Trophoblast cell (in vitro differentiated cells and primary cell): ENCODE data around the gene KRTAP1-1.
"Not testable (repeated sequence)": the region's sequence is repeated elsewhere in the genome, so short reads cannot be mapped to it uniquely, and the experiment has no call there.

Experiments used
- DNase-seq, 2 donors: peaks; one replicate each; pipeline ENCODE4 v3.0.0-alpha.2; 2016
- H2AFZ ChIP-seq: 2 replicates; pipeline ENCODE4 v1.6.1; 2013; ENCODE audit warnings: low read length, moderate library complexity, mild to moderate bottlenecking; ENCODE audit not compliant: insufficient read depth, poor library complexity
- H2AK5ac ChIP-seq: 2 replicates; pipeline ENCODE4 v1.6.1; 2013; ENCODE audit warnings: mild to moderate bottlenecking, low read length
- H2BK120ac ChIP-seq: 2 replicates; pipeline ENCODE4 v1.6.1; 2013; ENCODE audit warnings: low read length, mild to moderate bottlenecking, moderate library complexity; ENCODE audit not compliant: insufficient read depth, poor library complexity
- H2BK12ac ChIP-seq: 2 replicates; pipeline ENCODE4 v1.6.1; 2013; ENCODE audit warnings: mild to moderate bottlenecking, low read length, moderate library complexity
- H2BK5ac ChIP-seq: 2 replicates; pipeline ENCODE4 v1.6.1; 2013; ENCODE audit warnings: low read length, low read depth, moderate library complexity, mild to moderate bottlenecking; ENCODE audit not compliant: poor library complexity
- H3K14ac ChIP-seq: 2 replicates; pipeline ENCODE4 v1.6.1; 2013; ENCODE audit warnings: mild to moderate bottlenecking, low read length
- H3K18ac ChIP-seq: 2 replicates; pipeline ENCODE4 v1.6.1; 2013; ENCODE audit warnings: mild to moderate bottlenecking, low read length
- H3K23ac ChIP-seq: 2 replicates; pipeline ENCODE4 v1.6.1; 2013; ENCODE audit warnings: low read length
- H3K27ac ChIP-seq: 2 replicates; pipeline ENCODE4 v1.5.1; 2013; ENCODE audit warnings: low read depth, mild to moderate bottlenecking, inconsistent platforms, low read length, moderate library complexity
- H3K27me3 ChIP-seq: 2 replicates; pipeline ENCODE4 v1.6.1; 2013; ENCODE audit warnings: inconsistent platforms, mild to moderate bottlenecking, low read length, moderate library complexity; ENCODE audit not compliant: insufficient read depth
- H3K36me3 ChIP-seq, 2 experiments: 1 replicate in 1 of 2; 2 replicates in 1 of 2; pipeline ENCODE4 v1.6.1; 2013; ENCODE audit warnings: low read length in 2 of 2, mild to moderate bottlenecking in 2 of 2, moderate library complexity in 1 of 2; ENCODE audit not compliant: insufficient read depth in 2 of 2, control insufficient read depth in 1 of 2
- H3K4ac ChIP-seq: 2 replicates; pipeline ENCODE4 v1.6.1; 2013; ENCODE audit warnings: low read depth, mild to moderate bottlenecking, low read length, moderate library complexity
- H3K4me1 ChIP-seq, 2 experiments: 1 replicate in 1 of 2; 2 replicates in 1 of 2; pipeline ENCODE4 v1.6.1; 2013; ENCODE audit warnings: low read length in 2 of 2, mild to moderate bottlenecking in 2 of 2, moderate library complexity in 1 of 2; ENCODE audit not compliant: insufficient read depth in 2 of 2, control insufficient read depth in 1 of 2
- H3K4me2 ChIP-seq: 2 replicates; pipeline ENCODE4 v1.6.1; 2013; ENCODE audit warnings: inconsistent platforms, mild to moderate bottlenecking, low read length, moderate library complexity
- H3K4me3 ChIP-seq: 2 replicates; pipeline ENCODE4 v1.5.1; 2013; ENCODE audit warnings: mild to moderate bottlenecking, low read depth, low read length, inconsistent platforms
- H3K79me1 ChIP-seq: one replicate; pipeline ENCODE4 v1.6.1; 2013; ENCODE audit warnings: low read length
- H3K79me2 ChIP-seq: 2 replicates; pipeline ENCODE4 v1.6.1; 2013; ENCODE audit warnings: low read length, mild to moderate bottlenecking; ENCODE audit not compliant: control insufficient read depth, insufficient read depth, poor library complexity
- H3K9ac ChIP-seq: 2 replicates; pipeline ENCODE4 v1.6.1; 2013; ENCODE audit warnings: mild to moderate bottlenecking, low read length
- H3K9me3 ChIP-seq: 2 replicates; pipeline ENCODE4 v1.6.1; 2013; ENCODE audit warnings: low read depth, mild to moderate bottlenecking, control low read depth, inconsistent platforms, low read length; ENCODE audit not compliant: insufficient read depth
- H4K12ac ChIP-seq: 2 replicates; pipeline ENCODE4 v1.6.1; 2013; ENCODE audit warnings: low read depth, mild to moderate bottlenecking, low read length, moderate library complexity
- H4K8ac ChIP-seq: 2 replicates; pipeline ENCODE4 v1.6.1; 2013; ENCODE audit warnings: low read depth, mild to moderate bottlenecking, low read length, moderate library complexity
- H4K91ac ChIP-seq: one replicate; pipeline ENCODE4 v1.6.1; 2013; ENCODE audit warnings: low read depth, mild to moderate bottlenecking, low read length, moderate library complexity
- WGBS: extraction: QIAGEN DNeasy Blood & Tissue Kit; methylation state at CpG from one replicate; pipeline ENCODE4 v1.1.7; 2013; ENCODE audit warnings: missing lambda C conversion rate; ENCODE audit not compliant: insufficient read length, insufficient coverage; ENCODE audit errors: extremely low coverage; 5-methylcytosine and 5-hydroxymethylcytosine counted together

KRTAP1-1 gene

GRCh38 chr17:41048441-41048840 is 7.2 kb upstream of the KRTAP1-1 start:
- Histone ChIP-seq H3K4me1 (peaks cover 5 to 6% of the 10 kb centered on the region in 2 experiments), H3K4me3 (no peak overlapping the region), H3K18ac (no peak overlapping the region), H2BK5ac (peak overlapping the region; percentile 84), H3K23ac (no peak overlapping the region), H3K27me3 (no peaks in the 10 kb centered on the region), H4K8ac (no peak overlapping the region), H2AK5ac (no peak overlapping the region), H3K9me3 (no peaks in the 10 kb centered on the region), H3K9ac (no peak overlapping the region), H3K27ac (peak overlapping the region; percentile 81), H4K12ac (no peak overlapping the region), H3K36me3 (no peaks in the 10 kb centered on the region), H2BK12ac (no peak overlapping the region), H3K79me2 (no peaks in the 10 kb centered on the region), H3K14ac (peak overlapping the region; percentile 48), H3K4me2 (peak overlapping the region; percentile 27), H3K79me1 (peaks cover 5% of the 10 kb centered on the region), H2BK120ac (no peak overlapping the region), H3K4ac (no peak overlapping the region), H2AFZ (no peak overlapping the region), H4K91ac (peak overlapping the region; percentile 72)
- no CpG with 5 or more reads among the region's 7 CpGs for WGBS
- peak; percentile 84 to 97 for DNase-seq

GRCh38 chr17:41046735-41047465 is 5.7 kb upstream of the KRTAP1-1 start, which contains the start of gene KRTAP2-1:
KRTAP2-1 (minus strand) TSS chr17:41047316; CDS start chr17:41047267, 49 bp downstream.
- H3K79me1 ChIP-seq, H3K4me3 ChIP-seq, H3K23ac ChIP-seq, H3K27me3 ChIP-seq, H3K79me2 ChIP-seq, H3K36me3 ChIP-seq, DNase-seq, H2AFZ ChIP-seq, H3K4me1 ChIP-seq, H3K9me3 ChIP-seq, H3K4me2 ChIP-seq, H3K9ac ChIP-seq, H4K12ac ChIP-seq: not testable (repeated sequence)
- Histone ChIP-seq H2BK12ac (peak within 1 kb of the TSS; percentile 88), H3K18ac (peak within 1 kb of the TSS; percentile 57), H2AK5ac (peak within 1 kb of the TSS; percentile 54), H3K27ac (peak within 1 kb of the TSS; percentile 81), H2BK120ac (peak within 1 kb of the TSS; percentile 84), H4K91ac (peak within 1 kb of the TSS; percentile 72), H4K8ac (peak within 1 kb of the TSS; percentile 23), H3K14ac (peak within 1 kb of the TSS; percentile 66), H2BK5ac (peak within 1 kb of the TSS; percentile 84), H3K4ac (peak within 1 kb of the TSS; percentile 52)
- no CpG with 5 or more reads among the region's 33 CpGs for WGBS

GRCh38 chr17:41042953-41043352 is 1.7 kb upstream of the KRTAP1-1 start:
- no peak overlapping the region for H2BK5ac ChIP-seq
- no peak overlapping the region for H3K27ac ChIP-seq
- no peak overlapping the region for H3K9ac ChIP-seq
- no peak overlapping the region for H4K12ac ChIP-seq
- no peaks in the 10 kb centered on the region for H3K79me2 ChIP-seq
- H3K27me3 ChIP-seq: no peaks in the 10 kb centered on the region
- H3K9me3 ChIP-seq: no peaks in the 10 kb centered on the region
- peaks cover under 1 to 1% of the 10 kb centered on the region in 2 experiments for H3K4me1 ChIP-seq
- no peak overlapping the region for H3K4me2 ChIP-seq
- H3K4ac ChIP-seq: no peak overlapping the region
- no peak overlapping the region for H3K14ac ChIP-seq
- no peak overlapping the region for H2AK5ac ChIP-seq
- no peak overlapping the region for H2BK12ac ChIP-seq
- no peak overlapping the region for H3K23ac ChIP-seq
- H3K36me3 ChIP-seq: no peaks in the 10 kb centered on the region
- H2AFZ ChIP-seq: no peak overlapping the region
- no peak overlapping the region for H3K18ac ChIP-seq
- no peak overlapping the region for H4K91ac ChIP-seq
- no peak overlapping the region for H4K8ac ChIP-seq
- WGBS: no CpG with 5 or more reads among the region's 1 CpG
- DNase-seq: no peak
- no peak overlapping the region for H2BK120ac ChIP-seq
- H3K4me3 ChIP-seq: no peak overlapping the region
- peaks cover 3% of the 10 kb centered on the region for H3K79me1 ChIP-seq

GRCh38 chr17:41037853-41038350 is 3.3 kb downstream of the KRTAP1-1 start:
- no CpG with 5 or more reads among the region's 2 CpGs for WGBS
- no peaks in the 10 kb centered on the region for H3K27me3 ChIP-seq

More at GRCh38 chr17:41037853-41038350, 3.3 kb downstream of the KRTAP1-1 start:
- no peak overlapping the region for H3K4me2 ChIP-seq
- H2BK12ac ChIP-seq: no peak overlapping the region
- no peaks in the 10 kb centered on the region for H3K4me1 ChIP-seq
- H3K79me1 ChIP-seq: no peaks in the 10 kb centered on the region
- no peak overlapping the region for H2BK5ac ChIP-seq
- no peak overlapping the region for H4K8ac ChIP-seq
- no peak overlapping the region for H4K91ac ChIP-seq
- no peak for DNase-seq
- no peak overlapping the region for H3K18ac ChIP-seq
- no peak overlapping the region for H2AK5ac ChIP-seq
- H3K36me3 ChIP-seq: no peaks in the 10 kb centered on the region
- no peaks in the 10 kb centered on the region for H3K79me2 ChIP-seq
- H3K9ac ChIP-seq: no peak overlapping the region
- H3K9me3 ChIP-seq: no peaks in the 10 kb centered on the region
- H3K23ac ChIP-seq: no peak overlapping the region
- H3K27ac ChIP-seq: no peak overlapping the region
- no peak overlapping the region for H3K4me3 ChIP-seq
- no peak overlapping the region for H2BK120ac ChIP-seq
- H2AFZ ChIP-seq: no peak overlapping the region
- H3K14ac ChIP-seq: no peak overlapping the region
- no peak overlapping the region for H4K12ac ChIP-seq
- no peak overlapping the region for H3K4ac ChIP-seq
